ENCODE measurements around the gene PSMA8. TPM values are rescaled to one million over a fixed set of nuclear protein-coding genes. Genes with fewer than 3 reads are reported as not detected.

PSMA8 gene
- total RNA-seq, 2 experiments from 2014 or later: 1.3 to 1.8 TPM

DNA sequence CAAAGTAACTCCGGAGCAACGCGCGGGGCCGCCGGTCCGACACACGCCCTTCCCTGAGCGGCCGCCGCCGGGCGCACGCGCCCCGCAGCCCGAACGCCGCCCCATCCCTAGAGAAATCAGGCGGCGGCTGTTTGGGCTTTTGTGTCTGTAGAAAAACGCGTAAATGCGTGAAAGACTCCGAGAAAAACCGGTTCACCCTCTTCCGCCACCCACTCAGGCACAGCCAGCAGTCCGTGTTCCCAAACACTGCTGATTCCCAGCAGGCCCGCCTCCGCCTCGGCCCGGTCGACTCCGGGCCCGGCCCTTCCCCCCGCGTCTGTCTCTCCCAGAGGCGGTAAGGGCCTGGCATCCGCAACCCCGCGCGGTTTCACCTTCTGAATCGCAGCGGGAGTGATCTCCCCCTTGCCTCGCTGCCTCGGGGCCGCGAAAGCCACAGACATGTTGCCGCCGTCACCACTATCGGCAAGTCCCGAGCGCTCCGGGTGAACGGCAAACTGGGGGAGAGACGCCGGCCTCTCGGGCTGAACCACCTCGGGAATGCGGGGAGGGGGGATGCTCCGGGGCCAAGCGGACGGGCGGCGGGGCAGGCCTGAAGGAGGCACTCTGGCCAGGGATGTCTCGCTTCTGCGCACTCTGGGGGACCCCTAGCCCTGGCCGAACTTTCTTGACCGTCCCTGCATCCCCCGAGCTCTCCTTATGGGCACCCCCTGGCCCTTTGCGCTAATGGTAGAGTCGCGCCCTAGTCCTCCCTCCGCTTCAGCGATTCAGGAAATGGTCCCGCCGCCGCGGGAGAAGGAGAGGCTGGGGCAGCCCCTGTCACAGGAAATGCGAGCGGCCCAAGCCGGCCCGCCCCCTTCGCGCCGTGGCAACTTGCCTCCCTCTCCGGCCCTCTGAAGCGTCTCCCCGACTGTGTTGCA lies 43.3 kb upstream of the PSMA8 start, which contains the start of gene SS18:
TSS of gene SS18 (minus strand) at position 484 of the 917 bp plus-strand sequence. CDS start at position 440, 44 bp downstream.
- Mint-ChIP-seq H3K9me3 (no peaks in the 10 kb centered on the region), H3K27ac (peak within 1 kb of the TSS; percentile 96), H3K36me3 (ENCODE audit: low read depth) (peaks cover 13% of the 10 kb centered on the region), H3K4me1 (ENCODE audit: low read depth) (peaks cover 31% of the 10 kb centered on the region), H3K4me3 (peak within 1 kb of the TSS; percentile 87), H3K27me3 (no peaks in the 10 kb centered on the region)
- ATAC-seq (peak; percentile 90), DNase-seq (peak; percentile 94)
- CTCF ChIA-PET: no interaction called here
- intact Hi-C loops (cut with micrococcal nuclease): loop anchor here (5.0 kb wide), 1 partner anchor 137 kb away; the partner anchor contains the start of gene TAF4B
- TF ChIP-seq, protein P1, sequence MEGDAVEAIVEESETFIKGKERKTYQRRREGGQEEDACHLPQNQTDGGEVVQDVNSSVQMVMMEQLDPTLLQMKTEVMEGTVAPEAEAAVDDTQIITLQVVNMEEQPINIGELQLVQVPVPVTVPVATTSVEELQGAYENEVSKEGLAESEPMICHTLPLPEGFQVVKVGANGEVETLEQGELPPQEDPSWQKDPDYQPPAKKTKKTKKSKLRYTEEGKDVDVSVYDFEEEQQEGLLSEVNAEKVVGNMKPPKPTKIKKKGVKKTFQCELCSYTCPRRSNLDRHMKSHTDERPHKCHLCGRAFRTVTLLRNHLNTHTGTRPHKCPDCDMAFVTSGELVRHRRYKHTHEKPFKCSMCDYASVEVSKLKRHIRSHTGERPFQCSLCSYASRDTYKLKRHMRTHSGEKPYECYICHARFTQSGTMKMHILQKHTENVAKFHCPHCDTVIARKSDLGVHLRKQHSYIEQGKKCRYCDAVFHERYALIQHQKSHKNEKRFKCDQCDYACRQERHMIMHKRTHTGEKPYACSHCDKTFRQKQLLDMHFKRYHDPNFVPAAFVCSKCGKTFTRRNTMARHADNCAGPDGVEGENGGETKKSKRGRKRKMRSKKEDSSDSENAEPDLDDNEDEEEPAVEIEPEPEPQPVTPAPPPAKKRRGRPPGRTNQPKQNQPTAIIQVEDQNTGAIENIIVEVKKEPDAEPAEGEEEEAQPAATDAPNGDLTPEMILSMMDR (IDR thresholded peaks at IDR 0.05): no peak
- POLR2A ChIA-PET: interaction anchor here (1.4 kb wide), 1 partner anchor 15 kb away, joined by 3 read pairs; no protein-coding TSS in a partner anchor

DNA sequence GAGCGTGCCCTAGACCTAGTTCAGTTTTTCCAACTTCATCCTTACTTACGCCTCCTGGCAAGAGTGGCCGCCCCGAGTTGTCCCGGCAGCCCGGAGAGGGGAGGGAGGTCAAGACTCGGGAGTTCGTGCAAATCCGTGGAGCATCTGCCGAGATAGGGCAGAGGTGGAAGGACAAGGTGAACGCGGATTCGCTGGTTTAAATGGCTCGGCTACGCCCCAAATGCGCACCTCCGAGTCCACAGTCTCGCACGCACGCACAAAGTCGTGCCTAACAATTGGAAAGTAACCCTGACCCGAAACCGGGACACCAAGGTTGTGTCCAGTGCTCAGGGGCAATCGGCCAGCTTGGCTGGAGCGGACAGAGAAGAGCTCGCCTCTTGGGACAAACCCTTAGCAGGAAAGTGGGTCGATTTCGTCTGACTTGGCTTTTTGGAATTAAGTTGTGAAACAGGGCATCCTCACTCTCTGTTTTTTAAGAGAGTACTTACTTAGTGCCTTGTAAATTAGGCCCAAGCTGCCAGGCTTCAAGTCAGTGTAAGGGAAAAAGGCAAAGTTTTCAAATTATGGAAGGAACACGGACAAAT lies 42.5 kb upstream of the PSMA8 start:
- ChIA-PET CTCF (no interaction called here), POLR2A (no interaction called here)
- H3K36me3 Mint-ChIP-seq (ENCODE audit: low read depth): peaks cover 9% of the 10 kb centered on the region
- DNase-seq (no peak), ATAC-seq (peak; percentile 52)
- intact Hi-C loops (cut with micrococcal nuclease): loop anchor here (5.0 kb wide), 1 partner anchor 136 kb away; the partner anchor contains the start of gene TAF4B
- peak overlapping the region; percentile 96 for H3K27ac Mint-ChIP-seq
- no peaks in the 10 kb centered on the region for H3K9me3 Mint-ChIP-seq
- TF ChIP-seq, protein P1 (IDR thresholded peaks at IDR 0.05): no peak
- no peaks in the 10 kb centered on the region for H3K27me3 Mint-ChIP-seq
- H3K4me3 Mint-ChIP-seq: peak overlapping the region; percentile 87
- peaks cover 26% of the 10 kb centered on the region for H3K4me1 Mint-ChIP-seq (ENCODE audit: low read depth)

DNA sequence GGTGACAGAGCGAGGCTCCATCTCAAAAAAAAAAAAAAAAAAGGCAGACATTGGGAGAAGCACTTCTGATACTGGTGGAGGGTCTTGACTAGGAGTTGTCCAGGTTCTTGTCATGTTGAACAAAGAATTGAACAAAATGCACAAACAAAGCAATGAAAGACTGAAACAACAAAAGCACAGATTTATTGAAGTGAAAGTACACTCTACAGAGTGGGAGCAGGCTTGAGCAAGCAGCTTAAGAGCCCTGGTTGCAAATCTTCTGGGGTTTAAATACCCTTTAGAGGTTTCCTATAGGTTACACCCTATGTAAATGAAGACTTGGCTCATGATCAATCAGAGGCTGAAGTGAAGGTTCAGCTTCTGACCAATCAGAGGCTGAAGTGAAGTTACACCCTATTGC lies 36.8 kb upstream of the PSMA8 start:
- CTCF ChIA-PET: interaction anchor here (0.7 to 1.2 kb wide), 2 partner anchors 115 to 244 kb away, joined by 3 read pairs; no protein-coding TSS in a partner anchor
- Mint-ChIP-seq H3K27me3 (no peaks in the 10 kb centered on the region), H3K4me3 (no peak overlapping the region), H3K9me3 (peaks cover 1% of the 10 kb centered on the region), H3K27ac (no peak overlapping the region), H3K36me3 (ENCODE audit: low read depth) (peaks cover 1% of the 10 kb centered on the region), H3K4me1 (ENCODE audit: low read depth) (no peaks in the 10 kb centered on the region)
- TF ChIP-seq, protein P1 (IDR thresholded peaks at IDR 0.05): no peak
- DNase-seq (no peak), ATAC-seq (no peak)
- POLR2A ChIA-PET: interaction anchor here (1.1 to 1.3 kb wide), 2 partner anchors 14 to 130 kb away, joined by 3 read pairs; no protein-coding TSS in a partner anchor
- intact Hi-C loops (cut with micrococcal nuclease): no loop called here

DNA sequence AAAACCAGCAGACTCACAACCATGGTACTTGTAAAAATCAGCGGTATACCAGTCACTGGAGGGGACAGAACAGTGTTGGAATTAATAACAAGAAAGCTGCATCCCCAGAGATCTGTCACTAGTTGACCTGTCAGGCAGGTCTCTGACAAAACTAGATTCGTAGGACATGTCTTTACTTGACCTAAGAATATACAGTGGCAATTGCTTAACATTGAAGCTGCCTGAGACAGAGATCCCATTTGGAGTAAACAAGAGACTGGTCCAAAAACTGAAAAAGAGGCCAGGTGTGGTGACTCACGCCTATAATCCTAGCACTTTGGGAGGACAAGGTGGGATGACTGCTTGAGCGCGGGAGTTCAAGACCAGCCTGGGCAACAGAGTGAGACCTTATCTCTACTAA lies 36.1 kb upstream of the PSMA8 start:
- ATAC-seq (no peak), DNase-seq (no peak)
- Mint-ChIP-seq H3K27ac (no peak overlapping the region), H3K9me3 (peaks cover 1% of the 10 kb centered on the region), H3K36me3 (ENCODE audit: low read depth) (peaks cover 1% of the 10 kb centered on the region), H3K27me3 (no peaks in the 10 kb centered on the region), H3K4me3 (no peak overlapping the region), H3K4me1 (ENCODE audit: low read depth) (no peaks in the 10 kb centered on the region)
- intact Hi-C loops (cut with micrococcal nuclease): no loop called here
- ChIA-PET POLR2A (interaction anchor here (1.1 to 1.3 kb wide), 2 partner anchors 14 to 129 kb away, joined by 3 read pairs; no protein-coding TSS in a partner anchor), CTCF (no interaction called here)
- TF ChIP-seq, protein P1 (IDR thresholded peaks at IDR 0.05): no peak

Measured in activated CD8-positive, alpha-beta T cell treated with anti-CD3 and anti-CD28 coated beads for 36 hours (primary cell).